HG02610 (cell line): Measurements from ENCODE around the gene KIRREL3.
"Not testable (repeated sequence)": the region's sequence is repeated elsewhere in the genome, so short reads cannot be mapped to it uniquely, and the experiment has no call there.

Experiments used
- ATAC-seq: cut with Tn5 transposase; IDR thresholded peaks from one replicate; pipeline ENCODE4 v1.9.1; 2021; ENCODE audit warnings: mild to moderate bottlenecking, moderate library complexity; ENCODE audit not compliant: unreplicated experiment

The KIRREL3 gene

DNA sequence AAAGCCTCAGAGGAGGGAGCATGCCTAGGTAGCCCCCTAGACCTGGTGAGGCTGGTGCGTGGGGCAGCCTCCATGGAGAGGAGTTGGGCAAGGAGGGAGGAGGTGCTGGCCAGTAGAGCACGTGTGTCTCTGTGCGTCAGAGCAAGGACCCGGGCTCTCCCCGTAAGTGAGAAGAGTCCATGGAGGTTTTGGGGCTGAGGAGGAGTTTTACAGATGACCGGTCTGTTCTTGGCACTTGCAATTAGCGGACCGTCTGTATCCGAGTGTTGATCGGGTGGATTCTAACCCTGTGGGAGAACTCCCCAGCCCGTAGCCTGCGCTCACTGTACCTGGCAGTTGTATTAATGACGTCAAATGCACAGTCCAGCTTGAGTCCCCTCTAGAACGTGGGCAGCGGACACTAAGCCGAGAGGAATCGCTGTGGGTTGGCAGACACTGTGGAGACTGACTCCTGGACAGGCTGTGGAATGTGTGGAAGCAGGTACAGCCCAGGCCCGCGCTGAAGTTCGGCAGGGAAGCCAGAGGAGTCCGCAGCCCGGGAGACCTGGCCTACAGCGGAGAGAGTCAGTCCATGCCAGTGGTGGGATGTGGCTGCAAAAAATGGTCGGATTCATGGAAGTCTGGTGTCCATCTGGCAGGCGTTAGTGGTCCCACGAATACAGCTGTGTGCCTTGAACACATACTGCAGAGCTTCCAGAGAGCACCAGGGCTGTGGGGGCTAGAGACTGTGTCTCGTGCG is 625.8 kb downstream of the KIRREL3 start:
- ATAC-seq, result not testable (repeated sequence)

DNA sequence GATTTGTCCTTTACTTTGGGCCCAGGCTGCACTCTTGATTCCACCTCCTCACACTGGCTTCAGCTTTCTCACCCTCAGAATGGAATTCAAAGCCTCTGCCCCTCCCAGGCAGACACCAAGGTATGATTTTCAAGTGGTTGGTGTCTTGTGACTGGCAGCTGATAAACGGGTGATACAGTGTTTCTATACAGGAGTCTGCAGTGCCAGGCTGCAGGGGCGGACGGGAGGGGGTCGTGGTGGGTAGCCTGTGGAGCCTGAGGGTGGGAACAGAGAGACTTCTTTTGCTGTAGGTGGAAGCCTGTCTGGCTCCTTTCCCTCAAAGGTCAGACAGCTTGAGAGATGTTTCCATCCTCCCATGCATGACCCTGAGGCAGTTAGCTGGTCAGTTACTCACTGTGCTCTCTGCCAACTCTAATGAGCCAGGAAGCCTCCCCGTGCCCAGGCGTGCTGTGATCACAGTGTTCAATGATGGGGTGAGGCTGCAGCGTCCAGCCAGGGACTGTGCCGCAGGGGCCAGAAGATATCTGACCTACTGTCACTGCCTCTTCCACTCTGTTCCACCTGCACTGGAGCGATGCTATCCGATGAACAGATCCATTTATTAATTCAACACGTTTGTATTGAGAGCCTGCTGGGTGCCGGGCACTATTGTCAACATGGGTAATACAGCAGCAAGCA is 627.0 kb downstream of the KIRREL3 start:
- not testable (repeated sequence) for ATAC-seq
